AG09309 (cell line): ENCODE data around the gene NKX2-2.
"Not testable (repeated sequence)": the region's sequence is repeated elsewhere in the genome, so short reads cannot be mapped to it uniquely, and the experiment has no call there.

ENCODE experiments used
- DNase-seq: peaks from one replicate; pipeline ENCODE4 v3.0.0-alpha.2; 2010; ENCODE audit warnings: low read depth
- H3K4me3 ChIP-seq: 2 replicates; pipeline ENCODE4 v1.5.1; 2011; ENCODE audit warnings: mild to moderate bottlenecking, low read depth, low read length, moderate library complexity; ENCODE audit not compliant: control insufficient read depth
- TF ChIP-seq, protein P1 (sequence below): IDR thresholded peaks from 2 replicates; pipeline ENCODE4 v1.5.1; 2011; ENCODE audit warnings: mild to moderate bottlenecking, low read depth, low read length, inconsistent platforms; ENCODE audit not compliant: insufficient read depth, control insufficient read depth; ENCODE audit errors: missing control alignments

Gene NKX2-2

DNA sequence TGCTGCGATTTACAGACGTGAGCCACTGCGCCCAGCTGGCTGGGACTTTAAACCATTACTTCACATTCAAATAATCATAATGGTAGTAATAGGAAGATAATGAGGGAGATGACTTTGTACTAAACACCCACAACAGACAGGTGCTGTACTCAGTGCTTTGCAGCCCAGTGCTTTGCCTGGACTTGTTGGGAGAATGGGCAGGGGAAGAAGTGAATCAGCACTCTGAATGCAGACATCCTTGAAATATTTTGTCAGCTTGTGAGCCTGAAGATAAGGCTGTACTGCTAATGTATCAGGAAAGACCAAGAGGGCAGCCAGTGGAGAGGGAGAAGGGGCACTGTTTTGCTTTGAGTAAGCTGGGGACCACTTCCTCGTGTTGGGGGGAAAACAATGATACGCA is 17.4 kb downstream of the NKX2-2 start:
- DNase-seq: no peak
- TF ChIP-seq, protein P1, sequence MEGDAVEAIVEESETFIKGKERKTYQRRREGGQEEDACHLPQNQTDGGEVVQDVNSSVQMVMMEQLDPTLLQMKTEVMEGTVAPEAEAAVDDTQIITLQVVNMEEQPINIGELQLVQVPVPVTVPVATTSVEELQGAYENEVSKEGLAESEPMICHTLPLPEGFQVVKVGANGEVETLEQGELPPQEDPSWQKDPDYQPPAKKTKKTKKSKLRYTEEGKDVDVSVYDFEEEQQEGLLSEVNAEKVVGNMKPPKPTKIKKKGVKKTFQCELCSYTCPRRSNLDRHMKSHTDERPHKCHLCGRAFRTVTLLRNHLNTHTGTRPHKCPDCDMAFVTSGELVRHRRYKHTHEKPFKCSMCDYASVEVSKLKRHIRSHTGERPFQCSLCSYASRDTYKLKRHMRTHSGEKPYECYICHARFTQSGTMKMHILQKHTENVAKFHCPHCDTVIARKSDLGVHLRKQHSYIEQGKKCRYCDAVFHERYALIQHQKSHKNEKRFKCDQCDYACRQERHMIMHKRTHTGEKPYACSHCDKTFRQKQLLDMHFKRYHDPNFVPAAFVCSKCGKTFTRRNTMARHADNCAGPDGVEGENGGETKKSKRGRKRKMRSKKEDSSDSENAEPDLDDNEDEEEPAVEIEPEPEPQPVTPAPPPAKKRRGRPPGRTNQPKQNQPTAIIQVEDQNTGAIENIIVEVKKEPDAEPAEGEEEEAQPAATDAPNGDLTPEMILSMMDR: no peak
- H3K4me3 ChIP-seq: no peak overlapping the region

DNA sequence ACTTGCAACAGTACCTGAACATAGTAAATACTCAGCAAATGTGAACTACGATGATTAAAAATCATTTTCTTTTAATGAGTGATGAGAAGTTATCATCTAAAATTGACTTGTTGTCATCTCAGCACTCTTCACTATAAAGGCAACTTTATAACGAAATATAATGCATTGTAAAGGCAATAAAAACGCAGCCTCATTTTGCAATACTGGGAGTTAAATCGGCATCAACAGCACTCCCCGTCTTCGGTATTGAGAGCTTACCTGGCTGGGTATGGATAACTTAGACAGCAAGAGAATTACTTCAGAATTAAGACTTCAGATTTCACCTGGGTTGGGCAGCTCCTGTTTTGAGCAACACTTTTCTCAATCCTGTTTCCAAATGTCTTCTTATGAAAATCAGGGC is 20.8 kb downstream of the NKX2-2 start:
- TF ChIP-seq, protein P1: no peak
- no peak overlapping the region for H3K4me3 ChIP-seq
- no peak for DNase-seq

DNA sequence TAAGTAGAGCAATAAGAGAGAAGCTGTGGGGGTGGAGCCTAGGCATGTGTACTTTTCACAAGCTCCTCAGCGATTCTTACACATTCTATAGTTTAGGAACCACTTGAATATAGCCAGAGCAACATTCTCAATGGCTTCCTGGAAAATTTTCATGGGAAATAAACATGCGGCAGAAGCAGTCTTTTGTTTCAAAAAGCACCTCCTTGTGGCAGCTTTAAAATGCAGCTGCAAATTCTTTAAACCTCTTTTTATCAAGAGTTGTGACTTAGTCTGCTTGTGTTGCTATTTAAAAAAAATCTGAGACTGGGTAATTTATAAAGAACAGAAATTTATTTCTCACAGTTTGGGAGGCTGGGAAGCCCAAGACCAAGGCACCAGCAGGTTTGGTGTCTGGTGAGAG is 23.8 kb downstream of the NKX2-2 start:
- TF ChIP-seq, protein P1: peak; percentile 44

DNA sequence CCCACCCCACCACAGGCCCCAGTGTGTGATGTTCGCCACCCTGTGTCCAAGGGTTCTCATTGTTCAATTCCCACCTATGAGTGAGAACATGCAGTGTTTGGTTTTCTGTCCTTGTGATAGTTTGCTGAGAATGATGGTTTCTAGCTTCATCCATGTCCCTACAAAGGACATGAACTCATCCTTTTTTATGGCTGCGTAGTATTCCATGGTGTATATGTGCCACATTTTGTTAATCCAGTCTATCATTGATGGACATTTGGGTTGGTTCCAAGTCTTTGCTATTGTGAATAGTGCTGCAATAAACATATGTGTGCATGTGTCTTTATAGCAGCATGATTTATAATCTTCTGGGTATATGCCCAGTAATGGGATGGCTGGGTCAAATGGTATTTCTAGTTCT is 33.7 kb downstream of the NKX2-2 start:
- DNase-seq, H3K4me3 ChIP-seq: not testable (repeated sequence)

More for the DNA sequence above, 23.8 kb downstream of the NKX2-2 start:
- no peak overlapping the region for H3K4me3 ChIP-seq
- no peak for DNase-seq

DNA sequence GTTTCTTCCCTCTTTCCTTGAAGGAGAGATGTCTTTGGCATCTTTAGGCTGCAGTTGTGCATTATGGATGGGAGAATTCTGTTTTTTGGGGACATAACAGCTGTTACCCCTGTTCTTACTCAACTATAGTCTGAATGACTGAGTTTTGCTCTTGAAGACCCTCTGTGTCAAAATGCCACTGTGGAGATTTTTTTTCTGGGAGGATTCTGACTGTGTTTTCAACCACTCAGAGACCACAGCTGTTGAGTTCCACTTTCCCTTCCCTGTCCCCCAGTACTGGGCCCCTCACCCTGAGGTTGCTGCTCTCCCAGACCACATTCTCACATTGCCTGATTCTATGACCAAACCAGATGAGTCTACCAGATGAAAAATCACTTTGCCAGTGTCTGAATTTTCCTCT is 48.1 kb downstream of the NKX2-2 start:
- no peak overlapping the region for H3K4me3 ChIP-seq
- DNase-seq: no peak
- TF ChIP-seq, protein P1: no peak

DNA sequence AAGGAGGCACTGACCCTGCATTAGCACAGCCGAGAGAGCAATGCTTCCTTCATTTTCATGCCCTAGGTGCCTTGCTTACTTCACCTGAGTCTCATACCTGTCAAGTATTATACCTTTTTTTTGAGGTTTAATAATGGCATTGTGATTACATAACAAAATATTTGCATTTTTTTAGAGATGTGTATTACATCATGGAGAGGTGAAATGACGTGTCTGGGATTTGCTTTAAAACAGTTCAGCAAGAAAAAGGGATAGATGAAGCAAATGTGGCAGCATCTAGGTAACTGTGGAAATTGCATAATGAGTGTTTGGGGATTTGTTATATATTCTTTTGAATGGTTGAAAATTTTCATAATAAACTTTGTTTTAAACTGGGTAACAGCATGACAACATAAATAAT is 48.9 kb downstream of the NKX2-2 start:
- no peak for DNase-seq
- H3K4me3 ChIP-seq: no peak overlapping the region
- TF ChIP-seq, protein P1: no peak
